H1 (cell line): Measurements from ENCODE around the gene GPC6. TPM values are rescaled to one million over a fixed set of nuclear protein-coding genes. Genes with fewer than 3 reads are reported as not detected.

ENCODE experiments used
- CBX8 ChIP-seq: fragments of 300-800, 300-1000 bp; sonication (generic); IDR thresholded peaks from 2 replicates; pipeline ENCODE4 v1.7.1; 2016; ENCODE audit warnings: low read depth, low read length, borderline replicate concordance
- CHD2 ChIP-seq: IDR thresholded peaks from 2 replicates; pipeline ENCODE4 v1.6.1; 2012; ENCODE audit warnings: low read length, improper control_type of control experiment
- EGR1 ChIP-seq: IDR thresholded peaks from 2 replicates; pipeline ENCODE4 v1.6.1; 2011; ENCODE audit warnings: low read depth, low read length, borderline replicate concordance
- RXRA ChIP-seq: IDR thresholded peaks from 2 replicates; pipeline ENCODE4 v1.6.1; 2011; ENCODE audit warnings: low read depth, mild to moderate bottlenecking, low read length, moderate library complexity; ENCODE audit not compliant: insufficient read depth
- SP4 ChIP-seq: IDR thresholded peaks from 2 replicates; pipeline ENCODE4 v1.6.1; 2012; ENCODE audit warnings: low read length, inconsistent platforms
- TAF1 ChIP-seq: IDR thresholded peaks from 2 replicates; pipeline ENCODE4 v1.6.1; 2011; ENCODE audit warnings: mild to moderate bottlenecking, low read depth, low read length
- polyA plus RNA-seq, 7 experiments: library from polyadenylated mRNA; depleted of rRNA in 3 of 7; stranded (reverse) in 5 of 7; unstranded in 2 of 7; fragments of >200 nt in 5 of 7; fragments of 200-250 nt in 2 of 7; gene quantifications; 1 replicate in 5 of 7; 2 replicates in 1 of 7; 4 replicates in 1 of 7; pipeline versions ENCODE4 v1.2.1 to v1.2.3, GENCODE V29; 2011 to 2013; ENCODE audit warnings: missing spikeins in 2 of 7, mixed read lengths in 2 of 7
- total RNA-seq: library from RNA; stranded (reverse); fragmentation: NEBNext Ultra II Directional; extraction: Animal tissue kit (Norgen Biotek cat#: 25700); gene quantifications from 2 replicates; pipeline ENCODE4 v1.2.1, GENCODE V29; 2021

GPC6 gene
- total and polyA plus RNA-seq, 2 of the 8 experiments (the other 6 are each of a cell fraction or from before 2014, with no cell fraction given), result 5.4 to 12.0 TPM

DNA sequence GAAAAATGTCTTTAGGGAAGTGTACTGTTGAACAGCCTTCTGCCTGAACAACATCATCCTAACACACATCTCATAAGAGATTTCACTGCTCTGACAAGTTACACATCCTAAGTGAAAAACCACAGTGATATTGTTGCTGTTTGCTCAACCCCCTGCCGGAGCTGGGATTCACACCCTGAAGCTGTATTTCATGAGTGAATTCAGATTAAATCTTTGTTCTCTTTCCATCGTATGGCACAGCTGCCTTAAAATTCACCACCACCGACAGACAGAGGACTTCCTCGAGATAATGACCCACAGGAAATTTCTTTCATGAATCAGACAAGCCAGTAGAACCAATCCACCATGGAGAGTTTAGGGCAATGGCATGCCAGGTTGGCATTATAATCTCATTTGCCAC is 972.1 kb downstream of the GPC6 start (continued):
- TF ChIP-seq CBX8 (no peak), EGR1 (no peak), TAF1 (no peak), CHD2 (no peak), RXRA (no peak), SP4 (no peak)
